Hepatic stellate cell (primary cell): ENCODE data around the gene TRIM3.

ENCODE experiments used
- DNase-seq: peaks from one replicate; pipeline ENCODE4 v3.0.0; 2011; ENCODE audit warnings: low spot score

TRIM3 gene

DNA sequence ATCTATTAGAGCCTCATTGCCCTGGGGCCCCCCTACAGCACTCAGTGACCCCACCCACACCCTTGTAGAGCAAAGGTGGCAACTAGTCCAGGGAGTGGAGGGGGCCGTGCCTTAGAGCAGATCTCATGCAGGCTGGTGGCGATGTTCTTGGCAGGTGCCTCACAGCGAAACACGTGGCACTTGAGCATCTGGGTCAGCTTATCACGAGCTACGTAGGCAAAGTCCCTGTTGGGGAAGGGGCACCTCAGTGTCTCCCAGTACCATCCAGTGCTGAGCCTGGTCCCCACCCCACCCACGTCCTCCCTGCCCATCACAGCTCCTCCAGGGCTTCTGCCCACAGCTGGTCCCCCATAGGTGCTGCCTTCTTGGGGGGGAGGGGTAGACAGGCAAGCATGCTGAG, 72.3 kb downstream of the TRIM3 start:
- DNase-seq = no peak

- DNase-seq = no peak
These were observed 73.1 kb downstream of the TRIM3 start for GRCh38 chr11:6400431-6401345.
